HepG2 (cell line): ENCODE data around the gene DMAC2L. TPM values are rescaled to one million over a fixed set of nuclear protein-coding genes. Genes with fewer than 3 reads are reported as not detected.

Source experiments
- ATAC-seq: fragments of 200-7000 bp; cut with Tn5 transposase; 3 replicates; pipeline ENCODE4 v1.9.1; 2020; ENCODE audit warnings: mild to moderate bottlenecking, moderate library complexity
- BruUV-seq: library from RNA; stranded (reverse); fragments of 400-500 nt; replicated peaks from 2 replicates; lab custom pipeline; 2021; lab: Mats Ljungman, UMichigan
- CTCF ChIA-PET: fragments of 300-600 bp; formaldehyde crosslinking; extraction: SDS; loops from one replicate; lab custom pipeline; 2021; ENCODE audit warnings: low total read pairs, inconsistent platforms, low intra/inter-chr PET ratio; lab: Yijun Ruan, JAX
- POLR2A ChIA-PET: fragments of 350-600 bp; sonication (Branson Sonifier 250); formaldehyde crosslinking; loops from one replicate; lab custom pipeline; 2020; ENCODE audit warnings: antibody characterized with exemption, inconsistent platforms; lab: Yijun Ruan, JAX
- DNase-seq: peaks from one replicate; pipeline ENCODE4 v3.0.0-alpha.2; 2015; ENCODE audit warnings: low spot score
- FAIRE-seq: peaks from 3 replicates; lab custom pipeline; 2011; peaks lifted over from hg19 to GRCh38; lab: Jason Lieb, UNC
- H2AFZ ChIP-seq: one replicate; pipeline ENCODE4 v1.6.1; 2011; ENCODE audit warnings: low read length, inconsistent platforms
- H3K27ac ChIP-seq: fragments of 300-600 bp; 3 replicates; pipeline ENCODE4 v1.8.0; 2011; ENCODE audit warnings: mixed run types, mild to moderate bottlenecking, mixed read lengths, low read length, inconsistent platforms; ENCODE audit not compliant: insufficient read depth; ENCODE audit errors: extremely low read length
- H3K27me3 ChIP-seq, 2 experiments: fragments of 200-600 bp in 1 of 2; 2 replicates in 1 of 2; 3 replicates in 1 of 2; pipeline versions ENCODE4 v1.6.0 to v1.8.0; 2011; ENCODE audit warnings: low read length in 2 of 2, mild to moderate bottlenecking in 2 of 2, moderate library complexity in 2 of 2, inconsistent platforms in 1 of 2; ENCODE audit not compliant: insufficient read depth in 2 of 2, control insufficient read depth in 1 of 2
- H3K36me3 ChIP-seq, 2 experiments: fragments of 200-600 bp in 1 of 2; replicated peaks in 1 of 2; 2 replicates in 1 of 2; 3 replicates in 1 of 2; pipeline versions ENCODE4 v1.5.1 to v1.8.0; 2011; ENCODE audit warnings: low read length in 2 of 2, inconsistent platforms in 1 of 2; ENCODE audit not compliant: insufficient read depth in 2 of 2, control insufficient read depth in 1 of 2
- H3K4me1 ChIP-seq: 2 replicates; pipeline ENCODE4 v1.5.1; 2012; ENCODE audit warnings: low read length, inconsistent platforms; ENCODE audit not compliant: insufficient read depth
- H3K4me2 ChIP-seq: 2 replicates; pipeline ENCODE4 v1.6.0; 2011; ENCODE audit warnings: low read depth, low read length, inconsistent platforms
- H3K4me3 ChIP-seq, 3 experiments: fragments of 200-600 bp in 1 of 3; sonication (generic), shearing (Covaris generic) in 1 of 3; replicated peaks in 1 of 3; 2 replicates each; pipeline ENCODE4 v1.5.1; 2011 to 2016; ENCODE audit warnings: low read length in 3 of 3, inconsistent platforms in 2 of 3, low read depth in 2 of 3, mild to moderate bottlenecking in 2 of 3, control low read depth in 1 of 3, mixed read lengths in 1 of 3; ENCODE audit not compliant: insufficient read depth in 1 of 3
- H3K79me2 ChIP-seq: one replicate; pipeline ENCODE4 v1.6.1; 2011; ENCODE audit warnings: low read length, inconsistent platforms; ENCODE audit not compliant: insufficient read depth
- H3K9ac ChIP-seq: 2 replicates; pipeline ENCODE4 v1.6.0; 2011; ENCODE audit warnings: mild to moderate bottlenecking, low read depth, low read length, inconsistent platforms; ENCODE audit not compliant: insufficient read depth
- H3K9me3 ChIP-seq: 2 replicates; pipeline ENCODE4 v1.5.1; 2012; ENCODE audit warnings: mild to moderate bottlenecking, low read length
- H4K20me1 ChIP-seq: 2 replicates; pipeline ENCODE4 v1.6.0; 2011; ENCODE audit warnings: inconsistent platforms, mild to moderate bottlenecking, low read length, moderate library complexity; ENCODE audit not compliant: insufficient read depth
- BRD4 ChIP-seq: sonication (generic); formaldehyde crosslinking; IDR thresholded peaks from 2 replicates; pipeline ENCODE4 v1.4.0; 2020; ENCODE audit warnings: missing genetic modification reagents
- EED ChIP-seq: sonication (generic); formaldehyde crosslinking; IDR thresholded peaks from 2 replicates; pipeline ENCODE4 v1.5.0; 2020; ENCODE audit warnings: mild to moderate bottlenecking, missing genetic modification reagents
- ESRRA ChIP-seq: sonication (generic); formaldehyde crosslinking; IDR thresholded peaks from 2 replicates; pipeline ENCODE4 v1.5.1; 2020; ENCODE audit warnings: mild to moderate bottlenecking, low read depth, missing genetic modification reagents
- FOXP1 ChIP-seq, 2 experiments: fragments of 450-650 bp in 1 of 2; IDR thresholded peaks; 2 replicates each; pipeline ENCODE4 v1.6.1; 2017 to 2018; ENCODE audit warnings: antibody characterized with exemption in 1 of 2
- IKZF4 ChIP-seq: sonication (generic); formaldehyde crosslinking; IDR thresholded peaks from 2 replicates; pipeline ENCODE4 v1.5.1; 2020; ENCODE audit warnings: borderline replicate concordance, mild to moderate bottlenecking, low read depth, missing genetic modification reagents; ENCODE audit errors: not compliant biosample characterization
- JUNB ChIP-seq: sonication (generic); formaldehyde crosslinking; IDR thresholded peaks from 2 replicates; pipeline ENCODE4 v1.8.0; 2022; ENCODE audit warnings: missing genetic modification reagents, mild to moderate bottlenecking, borderline replicate concordance
- KLF12 ChIP-seq: sonication (generic); formaldehyde crosslinking; IDR thresholded peaks from 2 replicates; pipeline ENCODE4 v1.4.0; 2020; ENCODE audit warnings: missing genetic modification reagents, borderline replicate concordance
- KLF6 ChIP-seq: IDR thresholded peaks from 2 replicates; pipeline ENCODE4 v1.8.0; 2016; ENCODE audit warnings: missing biosample characterization, missing genetic modification reagents
- NFKBIZ ChIP-seq: IDR thresholded peaks from 2 replicates; pipeline ENCODE4 v1.6.1; 2018; ENCODE audit warnings: missing genetic modification reagents, missing compliant biosample characterization
- PAF1 ChIP-seq: IDR thresholded peaks from 2 replicates; pipeline ENCODE4 v1.6.1; 2016; ENCODE audit warnings: missing genetic modification reagents, missing compliant biosample characterization
- PAWR ChIP-seq: sonication (generic); formaldehyde crosslinking; IDR thresholded peaks from 2 replicates; pipeline ENCODE4 v1.4.0; 2020; ENCODE audit warnings: missing genetic modification reagents, mild to moderate bottlenecking, borderline replicate concordance
- RARG ChIP-seq: sonication (generic); formaldehyde crosslinking; IDR thresholded peaks from 2 replicates; pipeline ENCODE4 v1.4.0; 2020; ENCODE audit warnings: low read depth, mild to moderate bottlenecking, missing genetic modification reagents
- SIN3A ChIP-seq: IDR thresholded peaks from 2 replicates; pipeline ENCODE4 v1.6.1; 2011; ENCODE audit warnings: low read depth, mild to moderate bottlenecking, control low read depth, low read length, borderline replicate concordance
- SOX6 ChIP-seq, 2 experiments: fragments of 450-650 bp in 1 of 2; sonication (generic) in 1 of 2; formaldehyde crosslinking in 1 of 2; IDR thresholded peaks; 2 replicates each; pipeline versions ENCODE4 v1.4.0 to v1.6.1; 2017 to 2020; ENCODE audit warnings: antibody characterized with exemption in 1 of 2, mild to moderate bottlenecking in 1 of 2, missing genetic modification reagents in 1 of 2
- TBP ChIP-seq: sonication (generic); formaldehyde crosslinking; IDR thresholded peaks from 2 replicates; pipeline ENCODE4 v1.5.0; 2020; ENCODE audit warnings: missing genetic modification reagents
- ZIK1 ChIP-seq: sonication (generic); formaldehyde crosslinking; IDR thresholded peaks from 2 replicates; pipeline ENCODE4 v1.5.0; 2020; ENCODE audit warnings: mild to moderate bottlenecking, low read depth, missing genetic modification reagents, borderline replicate concordance
- ZNF878 ChIP-seq: sonication (generic); formaldehyde crosslinking; IDR thresholded peaks from 2 replicates; pipeline ENCODE4 v1.8.1; 2023; ENCODE audit warnings: mild to moderate bottlenecking, missing genetic modification reagents, moderate library complexity
- ZZZ3 ChIP-seq: sonication (generic); formaldehyde crosslinking; IDR thresholded peaks from 2 replicates; pipeline ENCODE4 v1.4.0; 2020; ENCODE audit warnings: missing genetic modification reagents, mild to moderate bottlenecking, borderline replicate concordance
- WGBS: methylation state at CpG from one replicate; pipeline ENCODE4 v1.1.6; 2017; ENCODE audit warnings: low lambda C conversion rate; 5-methylcytosine and 5-hydroxymethylcytosine counted together
- in situ Hi-C: cut with HindIII; loops from 2 replicates; pipeline ENCODE4 v1.10.0; 2017; ENCODE audit warnings: low pct_unique_long_range_greater_than_20kb; ENCODE audit not compliant: extremely low pct_ligation_motif_present
- intact Hi-C: fragments of 100-400 bp; cut with micrococcal nuclease; formaldehyde crosslinking; loops from one replicate; pipeline ENCODE4 v1.10.0; 2022; ENCODE audit not compliant: unreplicated experiment
- polyA plus RNA-seq, 8 experiments: library from polyadenylated mRNA; depleted of rRNA in 3 of 8; stranded (reverse) in 7 of 8; unstranded in 1 of 8; fragments of >200 nt; fragmentation: Illumina TruSeq in 4 of 8; extraction: Trizol in 4 of 8; gene quantifications; 2 replicates each; pipeline versions ENCODE4 v1.2.1 to v1.2.3, GENCODE V29; 2011 to 2016; ENCODE audit warnings: low read depth in 4 of 8, missing spikeins in 1 of 8, mixed read lengths in 1 of 8; ENCODE audit not compliant: insufficient read depth in 1 of 8
- total RNA-seq, 5 experiments: library from RNA; depleted of rRNA; stranded (reverse); fragments of >200 nt; fragmentation: Illumina TruSeq; extraction: Trizol; gene quantifications; 2 replicates each; pipeline ENCODE4 v1.2.3, GENCODE V29; 2016; ENCODE audit warnings: low read depth in 1 of 5
- TF ChIP-seq, protein P1 (sequence below): sonication (generic); formaldehyde crosslinking; IDR thresholded peaks from 2 replicates; pipeline ENCODE4 v1.5.0; 2020; ENCODE audit warnings: mild to moderate bottlenecking, missing genetic modification reagents
- TF ChIP-seq, protein P2 (sequence below): sonication (generic); formaldehyde crosslinking; IDR thresholded peaks from 2 replicates; pipeline ENCODE4 v1.4.0; 2020; ENCODE audit warnings: mild to moderate bottlenecking, missing genetic modification reagents
- TF ChIP-seq, protein P3 (sequence below): IDR thresholded peaks from 2 replicates; pipeline ENCODE4 v1.6.1; 2016; ENCODE audit warnings: missing compliant biosample characterization, missing genetic modification reagents, borderline replicate concordance

DMAC2L gene
- total and polyA plus RNA-seq, 2 of the 13 experiments (the other 11 are each of a cell fraction or from before 2014, with no cell fraction given), result 19.4 to 23.2 TPM

- no peak for TF ChIP-seq KLF12
- TF ChIP-seq BRD4 (CRISPR knock-in tag), result no peak
- TF ChIP-seq PAF1 (CRISPR knock-in tag), result no peak
- no peak for TF ChIP-seq ESRRA (CRISPR knock-in tag)
- TF ChIP-seq, protein P1, sequence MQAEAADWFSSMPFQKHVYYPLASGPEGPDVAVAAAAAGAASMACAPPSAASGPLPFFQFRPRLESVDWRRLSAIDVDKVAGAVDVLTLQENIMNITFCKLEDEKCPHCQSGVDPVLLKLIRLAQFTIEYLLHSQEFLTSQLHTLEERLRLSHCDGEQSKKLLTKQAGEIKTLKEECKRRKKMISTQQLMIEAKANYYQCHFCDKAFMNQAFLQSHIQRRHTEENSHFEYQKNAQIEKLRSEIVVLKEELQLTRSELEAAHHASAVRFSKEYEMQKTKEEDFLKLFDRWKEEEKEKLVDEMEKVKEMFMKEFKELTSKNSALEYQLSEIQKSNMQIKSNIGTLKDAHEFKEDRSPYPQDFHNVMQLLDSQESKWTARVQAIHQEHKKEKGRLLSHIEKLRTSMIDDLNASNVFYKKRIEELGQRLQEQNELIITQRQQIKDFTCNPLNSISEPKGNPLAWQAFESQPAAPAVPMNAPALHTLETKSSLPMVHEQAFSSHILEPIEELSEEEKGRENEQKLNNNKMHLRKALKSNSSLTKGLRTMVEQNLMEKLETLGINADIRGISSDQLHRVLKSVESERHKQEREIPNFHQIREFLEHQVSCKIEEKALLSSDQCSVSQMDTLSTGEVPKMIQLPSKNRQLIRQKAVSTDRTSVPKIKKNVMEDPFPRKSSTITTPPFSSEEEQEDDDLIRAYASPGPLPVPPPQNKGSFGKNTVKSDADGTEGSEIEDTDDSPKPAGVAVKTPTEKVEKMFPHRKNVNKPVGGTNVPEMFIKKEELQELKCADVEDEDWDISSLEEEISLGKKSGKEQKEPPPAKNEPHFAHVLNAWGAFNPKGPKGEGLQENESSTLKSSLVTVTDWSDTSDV (CRISPR knock-in tag), result no peak
- TF ChIP-seq ZNF878 (CRISPR knock-in tag), result no peak
Observed at GRCh38 chr14:50357124-50357523, 45.0 kb downstream of the DMAC2L start (continued).

- ChIA-PET CTCF (no interaction called here), POLR2A (no interaction called here)
- no peaks in the 10 kb centered on the region for H3K79me2 ChIP-seq
- no peaks in the 10 kb centered on the region for H3K27me3 ChIP-seq
- intact Hi-C loops, result no loop called here
- no peak for FAIRE-seq
- no TSS peak for BruUV-seq
- no peak overlapping the region for H2AFZ ChIP-seq
- 85% methylated on average over 4 of the region's 4 CpGs for WGBS
- H3K4me3 ChIP-seq, result no peak overlapping the region
- H4K20me1 ChIP-seq, result no peaks in the 10 kb centered on the region
- no peak for ATAC-seq
- no peak overlapping the region for H3K9ac ChIP-seq
- H3K27ac ChIP-seq, result no peak overlapping the region
- no peaks in the 10 kb centered on the region for H3K4me1 ChIP-seq
- in situ Hi-C loops, result no loop called here
- no peaks in the 10 kb centered on the region for H3K36me3 ChIP-seq
- DNase-seq, result no peak
- no peak overlapping the region for H3K4me2 ChIP-seq
- H3K9me3 ChIP-seq, result no peaks in the 10 kb centered on the region
- TF ChIP-seq, protein P2, sequence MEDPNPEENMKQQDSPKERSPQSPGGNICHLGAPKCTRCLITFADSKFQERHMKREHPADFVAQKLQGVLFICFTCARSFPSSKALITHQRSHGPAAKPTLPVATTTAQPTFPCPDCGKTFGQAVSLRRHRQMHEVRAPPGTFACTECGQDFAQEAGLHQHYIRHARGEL (CRISPR knock-in tag), result no peak
- TF ChIP-seq PAWR, result no peak
- no peak for TF ChIP-seq RARG (CRISPR knock-in tag)
- TF ChIP-seq JUNB (CRISPR knock-in tag), result no peak
- no peak for TF ChIP-seq IKZF4 (CRISPR knock-in tag)
- TF ChIP-seq, protein P3, sequence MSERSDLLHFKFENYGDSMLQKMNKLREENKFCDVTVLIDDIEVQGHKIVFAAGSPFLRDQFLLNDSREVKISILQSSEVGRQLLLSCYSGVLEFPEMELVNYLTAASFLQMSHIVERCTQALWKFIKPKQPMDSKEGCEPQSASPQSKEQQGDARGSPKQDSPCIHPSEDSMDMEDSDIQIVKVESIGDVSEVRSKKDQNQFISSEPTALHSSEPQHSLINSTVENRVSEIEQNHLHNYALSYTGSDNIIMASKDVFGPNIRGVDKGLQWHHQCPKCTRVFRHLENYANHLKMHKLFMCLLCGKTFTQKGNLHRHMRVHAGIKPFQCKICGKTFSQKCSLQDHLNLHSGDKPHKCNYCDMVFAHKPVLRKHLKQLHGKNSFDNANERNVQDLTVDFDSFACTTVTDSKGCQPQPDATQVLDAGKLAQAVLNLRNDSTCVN (CRISPR knock-in tag), result no peak
- no peak for TF ChIP-seq SIN3A
- no peak for TF ChIP-seq FOXP1 (IDR thresholded peaks at IDR 0.05)
- no peak for TF ChIP-seq FOXP1 (CRISPR knock-in tag; IDR thresholded peaks at IDR 0.05)
- TF ChIP-seq SOX6 (IDR thresholded peaks at IDR 0.05), result no peak
- no peak for TF ChIP-seq SOX6 (CRISPR knock-in tag; IDR thresholded peaks at IDR 0.05)
- TF ChIP-seq NFKBIZ (CRISPR knock-in tag), result no peak
- no peak for TF ChIP-seq KLF6 (CRISPR knock-in tag)
- no peak for TF ChIP-seq EED
- TF ChIP-seq TBP (CRISPR knock-in tag), result no peak
- no peak for TF ChIP-seq ZIK1
- no peak for TF ChIP-seq ZZZ3 (CRISPR knock-in tag)
Observed at GRCh38 chr14:50357753-50358395, 45.8 kb downstream of the DMAC2L start.
